ENCODE data around the gene COPG2.

- TF ChIP-seq CTCF (IDR thresholded peaks at IDR 0.05): peak; percentile 39 to 74 (median 65)
- no peak for TF ChIP-seq POLR2A (IDR thresholded peaks at IDR 0.05)
- no peak for TF ChIP-seq EP300 (IDR thresholded peaks at IDR 0.05)
These were observed 182.2 kb downstream of the COPG2 start for GRCh38 chr7:130486114-130486953.
